ENCODE results near the gene CFAP100.

- TF ChIP-seq CTCF (conservative IDR thresholded peaks at IDR 0.05; ENCODE audit: low read depth, low read length): no peak
- TF ChIP-seq SMC3 (IDR thresholded peaks at IDR 0.05; ENCODE audit: low read depth, low read length): no peak
- no peak for TF ChIP-seq RFX5 (IDR thresholded peaks at IDR 0.05; ENCODE audit: low read depth, low read length)
- TF ChIP-seq ELK1 (IDR thresholded peaks at IDR 0.05; ENCODE audit: borderline replicate concordance, low read depth, low read length): no peak
- no peak for TF ChIP-seq RAD21 (IDR thresholded peaks at IDR 0.05; ENCODE audit: low read length)
- no peak for TF ChIP-seq USF2 (IDR thresholded peaks at IDR 0.05; ENCODE audit: low read depth, low read length)
- TF ChIP-seq RCOR1 (IDR thresholded peaks at IDR 0.05; ENCODE audit: insufficient replicate concordance, low read length): no peak
- TF ChIP-seq MAFK (IDR thresholded peaks at IDR 0.05; ENCODE audit: low read depth, low read length): no peak
- TF ChIP-seq POLR2A (IDR thresholded peaks at IDR 0.05; ENCODE audit: low read depth, low read length): no peak
These were observed 13.4 kb downstream of the CFAP100 start for GRCh38 chr3:126408099-126408498.
